GM18511 (cell line): Measurements from ENCODE around the gene CLEC2D.
A peak's percentile ranks its signal among the peaks of the same experiment; 100 is the strongest.
"Not testable (repeated sequence)": the region's sequence is repeated elsewhere in the genome, so short reads cannot be mapped to it uniquely, and the experiment has no call there.

Experiments used
- ATAC-seq: cut with Tn5 transposase; IDR thresholded peaks from one replicate; pipeline ENCODE4 v1.9.1; 2021; ENCODE audit warnings: mild to moderate bottlenecking, moderate library complexity; ENCODE audit not compliant: unreplicated experiment

CLEC2D gene

GRCh38 chr12:9699269-9699897 lies 29.9 kb downstream of the CLEC2D start:
- no peak for ATAC-seq

GRCh38 chr12:9699898-9700605 lies 30.5 kb downstream of the CLEC2D start:
- ATAC-seq, result no peak

GRCh38 chr12:9700606-9700956 lies 31.1 kb downstream of the CLEC2D start:
- no peak for ATAC-seq

GRCh38 chr12:9701380-9702154 lies 32.1 kb downstream of the CLEC2D start:
- no peak for ATAC-seq

GRCh38 chr12:9702255-9702654 lies 32.7 kb downstream of the CLEC2D start:
- ATAC-seq, result no peak

GRCh38 chr12:9704561-9704960 lies 35.0 kb downstream of the CLEC2D start:
- ATAC-seq, result not testable (repeated sequence)

GRCh38 chr12:9706086-9706685 lies 36.7 kb downstream of the CLEC2D start:
- ATAC-seq, result no peak

- no peak for ATAC-seq
Observed at GRCh38 chr12:9707356-9707755, 37.8 kb downstream of the CLEC2D start.

- no peak for ATAC-seq
Observed at GRCh38 chr12:9707864-9708808, 38.6 kb downstream of the CLEC2D start.

GRCh38 chr12:9708853-9709252 lies 39.3 kb downstream of the CLEC2D start:
- ATAC-seq, result no peak

GRCh38 chr12:9710584-9711375 lies 41.3 kb downstream of the CLEC2D start:
- ATAC-seq, result no peak

GRCh38 chr12:9711664-9712063 lies 42.2 kb downstream of the CLEC2D start:
- no peak for ATAC-seq

GRCh38 chr12:9713032-9713558 lies 43.6 kb downstream of the CLEC2D start:
- ATAC-seq, result peak; percentile 78

- no peak for ATAC-seq
Observed at GRCh38 chr12:9717070-9717925, 47.8 kb downstream of the CLEC2D start.

GRCh38 chr12:9718968-9719367 lies 49.5 kb downstream of the CLEC2D start:
- no peak for ATAC-seq

- ATAC-seq, result no peak
Observed at GRCh38 chr12:9719790-9720189, 50.3 kb downstream of the CLEC2D start.

- peak; percentile 53 for ATAC-seq
Observed at GRCh38 chr12:9721394-9722092, 52.0 kb downstream of the CLEC2D start.

- no peak for ATAC-seq
Observed at GRCh38 chr12:9724023-9724422, 54.5 kb downstream of the CLEC2D start.
